H1 (cell line): ENCODE results near the gene RYR3. TPM values are rescaled to one million over a fixed set of nuclear protein-coding genes. Genes with fewer than 3 reads are reported as not detected.

Source experiments
- CTCF ChIA-PET: fragments of 300-600 bp; sonication (Branson Sonifier 250); formaldehyde crosslinking; loops from one replicate; lab custom pipeline; 2021; ENCODE audit not compliant: partially characterized antibody; lab: Charles Lee
- POLR2A ChIA-PET: fragments of 300-600 bp; sonication (Branson Sonifier 250); formaldehyde crosslinking; loops from one replicate; lab custom pipeline; 2021; ENCODE audit warnings: inconsistent platforms; ENCODE audit not compliant: partially characterized antibody; lab: Charles Lee
- DNase-seq, 2 experiments: peaks; one replicate each; pipeline versions ENCODE4 v3.0.0 to v3.0.0-alpha.2; 2010 to 2022; ENCODE audit warnings: low spot score in 2 of 2, low read depth in 1 of 2, mixed read lengths in 1 of 2
- FAIRE-seq: peaks from 2 replicates; lab custom pipeline; 2011; peaks lifted over from hg19 to GRCh38; lab: Jason Lieb, UNC
- H2AFZ ChIP-seq: 2 replicates; pipeline ENCODE4 v1.8.1; 2012; ENCODE audit warnings: low read length, inconsistent platforms
- H2AK5ac ChIP-seq: 2 replicates; pipeline ENCODE4 v1.6.1; 2013; ENCODE audit warnings: low read depth, low read length
- H2BK120ac ChIP-seq: replicated peaks from 2 replicates; pipeline ENCODE3; 2013; ENCODE audit warnings: low read depth, low read length, inconsistent platforms
- H2BK12ac ChIP-seq: 2 replicates; pipeline ENCODE4 v1.6.1; 2013; ENCODE audit warnings: low read depth, low read length
- H2BK15ac ChIP-seq: 2 replicates; pipeline ENCODE4 v1.6.1; 2013; ENCODE audit warnings: low read length
- H2BK20ac ChIP-seq: 2 replicates; pipeline ENCODE4 v1.6.1; 2013; ENCODE audit warnings: low read length
- H2BK5ac ChIP-seq: 2 replicates; pipeline ENCODE4 v1.6.1; 2013; ENCODE audit warnings: low read depth, low read length
- H3K14ac ChIP-seq: 2 replicates; pipeline ENCODE4 v1.6.1; 2013; ENCODE audit warnings: inconsistent platforms; ENCODE audit not compliant: insufficient read length
- H3K18ac ChIP-seq: 2 replicates; pipeline ENCODE4 v1.6.1; 2013; ENCODE audit warnings: low read length; ENCODE audit errors: extremely low read depth
- H3K23ac ChIP-seq: 2 replicates; pipeline ENCODE4 v1.6.1; 2013; ENCODE audit warnings: inconsistent platforms; ENCODE audit not compliant: insufficient read length
- H3K23me2 ChIP-seq: 2 replicates; pipeline ENCODE4 v1.6.1; 2013; ENCODE audit warnings: low read depth, low read length
- H3K27ac ChIP-seq: 2 replicates; pipeline ENCODE4 v1.6.1; 2011; ENCODE audit warnings: low read depth, low read length, inconsistent platforms
- H3K27me3 ChIP-seq, 4 experiments: replicated peaks in 1 of 4; 1 replicate in 1 of 4; 2 replicates in 3 of 4; pipeline versions ENCODE4 v1.6.1 to v1.8.1; 2011 to 2013; ENCODE audit warnings: low read length in 3 of 4, mild to moderate bottlenecking in 3 of 4, inconsistent platforms in 2 of 4, mixed read lengths in 2 of 4, moderate library complexity in 1 of 4; ENCODE audit not compliant: control insufficient read depth in 3 of 4, insufficient read depth in 3 of 4; ENCODE audit errors: extremely low read depth in 1 of 4
- H3K36me3 ChIP-seq, 4 experiments: 2 replicates each; pipeline versions ENCODE4 v1.6.1 to v1.8.1; 2011 to 2013; ENCODE audit warnings: mild to moderate bottlenecking in 4 of 4, low read length in 3 of 4, moderate library complexity in 2 of 4, control low read depth in 1 of 4, inconsistent platforms in 1 of 4; ENCODE audit not compliant: insufficient read depth in 4 of 4, control insufficient read depth in 2 of 4
- H3K4ac ChIP-seq: replicated peaks from 2 replicates; pipeline ENCODE3; 2013; ENCODE audit warnings: low read length, low read depth, mixed read lengths, inconsistent platforms; ENCODE audit not compliant: insufficient read length
- H3K4me1 ChIP-seq, 4 experiments: replicated peaks in 1 of 4; 1 replicate in 1 of 4; 2 replicates in 3 of 4; pipeline versions ENCODE4 v1.6.1 to v1.8.1; 2011 to 2013; ENCODE audit warnings: low read length in 3 of 4, inconsistent platforms in 2 of 4, mixed read lengths in 1 of 4; ENCODE audit not compliant: insufficient read depth in 4 of 4, control insufficient read depth in 3 of 4
- H3K4me2 ChIP-seq, 2 experiments: 2 replicates each; pipeline versions ENCODE4 v1.6.1 to v1.8.1; 2011 to 2013; ENCODE audit warnings: low read depth in 2 of 2, low read length in 2 of 2, control low read depth in 1 of 2, inconsistent platforms in 1 of 2, mild to moderate bottlenecking in 1 of 2; ENCODE audit not compliant: insufficient read depth in 1 of 2
- H3K4me3 ChIP-seq, 4 experiments: fragments of 200-600, 300-600 bp in 1 of 4; sonication (generic), shearing (Covaris generic), sonication (Bioruptor Twin) in 1 of 4; 2 replicates each; pipeline versions ENCODE4 v1.5.1 to v1.8.1; 2011 to 2016; ENCODE audit warnings: low read length in 4 of 4, low read depth in 3 of 4, control low read depth in 2 of 4, inconsistent platforms in 2 of 4, mild to moderate bottlenecking in 2 of 4, mixed read lengths in 1 of 4, moderate library complexity in 1 of 4; ENCODE audit not compliant: insufficient read depth in 2 of 4; ENCODE audit errors: extremely low read depth in 1 of 4
- H3K56ac ChIP-seq: replicated peaks from 2 replicates; pipeline ENCODE3; 2013; ENCODE audit warnings: low read depth, mild to moderate bottlenecking, mixed read lengths, low read length, inconsistent platforms; ENCODE audit not compliant: insufficient read length
- H3K79me1 ChIP-seq: 2 replicates; pipeline ENCODE4 v1.6.1; 2013; ENCODE audit warnings: low read depth, low read length, control low read depth
- H3K79me2 ChIP-seq, 2 experiments: 2 replicates each; pipeline versions ENCODE4 v1.6.1 to v1.8.1; 2012 to 2013; ENCODE audit warnings: low read length in 2 of 2, mild to moderate bottlenecking in 2 of 2, inconsistent platforms in 1 of 2; ENCODE audit not compliant: insufficient read depth in 2 of 2, control insufficient read depth in 1 of 2
- H3K9ac ChIP-seq, 4 experiments: replicated peaks in 1 of 4; 1 replicate in 1 of 4; 2 replicates in 3 of 4; pipeline versions ENCODE4 v1.6.1 to v1.8.1; 2011 to 2013; ENCODE audit warnings: low read depth in 3 of 4, low read length in 3 of 4, control low read depth in 2 of 4, mild to moderate bottlenecking in 2 of 4, moderate library complexity in 2 of 4, inconsistent platforms in 1 of 4; ENCODE audit errors: extremely low read depth in 1 of 4
- H3K9me3 ChIP-seq, 2 experiments: 2 replicates each; pipeline versions ENCODE4 v1.6.1 to v1.8.1; 2012 to 2013; ENCODE audit warnings: mild to moderate bottlenecking in 2 of 2, moderate library complexity in 2 of 2, control low read depth in 1 of 2, inconsistent platforms in 1 of 2, low read depth in 1 of 2, low read length in 1 of 2, mixed read lengths in 1 of 2; ENCODE audit not compliant: insufficient read depth in 2 of 2
- H4K20me1 ChIP-seq, 2 experiments: replicated peaks in 1 of 2; 2 replicates each; pipeline versions ENCODE3 to v1.8.1; 2011 to 2013; ENCODE audit warnings: inconsistent platforms in 2 of 2, low read length in 2 of 2, mild to moderate bottlenecking in 1 of 2; ENCODE audit not compliant: insufficient read depth in 2 of 2, control insufficient read depth in 1 of 2
- H4K5ac ChIP-seq: 2 replicates; pipeline ENCODE4 v1.6.1; 2013; ENCODE audit warnings: low read length, low read depth, mixed read lengths, inconsistent platforms; ENCODE audit not compliant: insufficient read length
- H4K8ac ChIP-seq: 2 replicates; pipeline ENCODE4 v1.8.0; 2013; ENCODE audit warnings: mild to moderate bottlenecking, moderate library complexity, low read length, inconsistent platforms; ENCODE audit not compliant: insufficient read depth; ENCODE audit errors: extremely low read depth
- H4K91ac ChIP-seq: replicated peaks from 2 replicates; pipeline ENCODE3; 2013; ENCODE audit warnings: low read length, mixed read lengths, inconsistent platforms; ENCODE audit not compliant: insufficient read length
- ASH2L ChIP-seq: fragments of 200-600, 300-600 bp; sonication (generic); IDR thresholded peaks from one replicate; pipeline ENCODE4 v1.7.1; 2017; ENCODE audit warnings: low read length
- CBX5 ChIP-seq: fragments of 300-800, 300-1000 bp; sonication (generic); IDR thresholded peaks from 2 replicates; pipeline ENCODE4 v1.7.1; 2016; ENCODE audit warnings: antibody characterized with exemption, low read length, low read depth
- CHD1 ChIP-seq: IDR thresholded peaks from 2 replicates; pipeline ENCODE4 v1.6.1; 2012; ENCODE audit warnings: low read depth, low read length, improper control_type of control experiment
- CHD2 ChIP-seq: IDR thresholded peaks from 2 replicates; pipeline ENCODE4 v1.6.1; 2012; ENCODE audit warnings: low read length, improper control_type of control experiment
- CREB1 ChIP-seq: IDR thresholded peaks from 2 replicates; pipeline ENCODE4 v1.6.1; 2012; ENCODE audit warnings: inconsistent platforms
- FOSL1 ChIP-seq: IDR thresholded peaks from 2 replicates; pipeline ENCODE4 v1.6.1; 2011; ENCODE audit warnings: mild to moderate bottlenecking, low read depth, low read length, moderate library complexity; ENCODE audit not compliant: insufficient read depth
- HDAC6 ChIP-seq: IDR thresholded peaks from one replicate; pipeline ENCODE4 v1.7.1; 2012; ENCODE audit warnings: low read depth, mild to moderate bottlenecking, inconsistent platforms, low read length, moderate library complexity
- JUN ChIP-seq: IDR thresholded peaks from 2 replicates; pipeline ENCODE4 v1.6.1; 2011; ENCODE audit warnings: low read depth, mild to moderate bottlenecking, improper control_type of control experiment, low read length
- KDM1A ChIP-seq: fragments of 200-600, 300-600 bp; sonication (generic); IDR thresholded peaks from 2 replicates; pipeline ENCODE4 v1.7.1; 2016; ENCODE audit warnings: mild to moderate bottlenecking, low read length, borderline replicate concordance
- KDM5A ChIP-seq: fragments of 200-600 bp; IDR thresholded peaks from 2 replicates; pipeline ENCODE4 v1.7.1; 2012; ENCODE audit warnings: mild to moderate bottlenecking, low read length, inconsistent platforms, mixed read lengths
- PHF8 ChIP-seq: fragments of 200-600 bp; sonication (generic); conservative IDR thresholded peaks from 2 replicates; pipeline ENCODE4 v1.7.1; 2012; ENCODE audit warnings: low read depth, mild to moderate bottlenecking, inconsistent platforms, low read length, moderate library complexity
- POU5F1 ChIP-seq: IDR thresholded peaks from 2 replicates; pipeline ENCODE4 v1.6.1; 2011; ENCODE audit warnings: low read depth, mild to moderate bottlenecking, low read length, moderate library complexity
- SRF ChIP-seq: IDR thresholded peaks from 2 replicates; pipeline ENCODE4 v1.6.1; 2011; ENCODE audit warnings: mild to moderate bottlenecking, low read depth, low read length, moderate library complexity
- WGBS, 2 experiments: shearing (Covaris generic) in 1 of 2; methylation state at CpG; one replicate each; pipeline versions ENCODE4 v1.1.6 to v1.1.7; 2013 to 2015; ENCODE audit warnings: low lambda C conversion rate in 2 of 2, mixed read lengths in 2 of 2, inconsistent platforms in 1 of 2, low coverage in 1 of 2, missing lambda C conversion rate in 1 of 2; ENCODE audit not compliant: insufficient replicate concordance in 2 of 2, insufficient coverage in 1 of 2, insufficient read length in 1 of 2; ENCODE audit errors: extremely low coverage in 1 of 2, missing lambda C conversion rate in 1 of 2; 5-methylcytosine and 5-hydroxymethylcytosine counted together
- polyA plus RNA-seq, 7 experiments: library from polyadenylated mRNA; depleted of rRNA in 3 of 7; stranded (reverse) in 5 of 7; unstranded in 2 of 7; fragments of >200 nt in 5 of 7; fragments of 200-250 nt in 2 of 7; gene quantifications; 1 replicate in 5 of 7; 2 replicates in 1 of 7; 4 replicates in 1 of 7; pipeline versions ENCODE4 v1.2.1 to v1.2.3, GENCODE V29; 2011 to 2013; ENCODE audit warnings: missing spikeins in 2 of 7, mixed read lengths in 2 of 7
- total RNA-seq: library from RNA; stranded (reverse); fragmentation: NEBNext Ultra II Directional; extraction: Animal tissue kit (Norgen Biotek cat#: 25700); gene quantifications from 2 replicates; pipeline ENCODE4 v1.2.1, GENCODE V29; 2021
- TF ChIP-seq, protein P1 (sequence below), 3 experiments: IDR thresholded peaks; 1 replicate in 2 of 3; 2 replicates in 1 of 3; pipeline versions ENCODE4 v1.5.1 to v1.6.1; 2011; ENCODE audit warnings: low read length in 3 of 3, mild to moderate bottlenecking in 3 of 3, inconsistent platforms in 2 of 3, low read depth in 1 of 3, moderate library complexity in 1 of 3; ENCODE audit not compliant: insufficient read depth in 1 of 3; ENCODE audit errors: control extremely low read depth in 1 of 3

RYR3 gene
- total and polyA plus RNA-seq, 2 of the 8 experiments (the other 6 are each of a cell fraction or from before 2014, with no cell fraction given): 0.33 to 3.4 TPM

DNA sequence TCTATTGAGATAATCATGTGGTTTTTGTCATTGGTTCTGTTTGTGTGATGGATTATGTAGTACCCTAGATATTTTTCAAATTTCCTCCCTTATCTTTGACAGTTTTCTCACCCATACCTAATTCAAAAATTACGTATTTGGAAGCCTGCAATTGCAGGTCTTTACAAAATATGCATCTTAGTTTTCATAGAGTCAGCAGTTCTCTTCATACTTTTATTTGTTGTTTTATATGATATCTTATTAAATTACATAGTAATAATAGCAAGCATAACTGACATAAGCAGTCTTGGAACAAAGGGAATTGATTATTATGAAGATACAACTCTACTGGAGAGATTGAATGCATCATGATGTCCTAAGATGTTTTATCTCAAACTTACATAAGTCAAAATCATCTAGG is 442.2 kb downstream of the RYR3 start:
- H4K8ac ChIP-seq: no peak overlapping the region
- no peak overlapping the region for H3K27ac ChIP-seq
- H4K20me1 ChIP-seq: no peaks in the 10 kb centered on the region
- no peak overlapping the region for H2BK20ac ChIP-seq
- H3K79me1 ChIP-seq: no peaks in the 10 kb centered on the region
- H3K23ac ChIP-seq: no peak overlapping the region
- no peak overlapping the region for H3K4me2 ChIP-seq
- no peak overlapping the region for H3K14ac ChIP-seq
- DNase-seq (no peak), FAIRE-seq (no peak)
- no peaks in the 10 kb centered on the region for H3K36me3 ChIP-seq
- H3K79me2 ChIP-seq: no peaks in the 10 kb centered on the region
- H3K4me3 ChIP-seq: no peak overlapping the region
- ChIA-PET POLR2A (no interaction called here), CTCF (interaction anchor here (1.2 kb wide), 1 partner anchor 15 kb away, joined by 3 read pairs; no protein-coding TSS in a partner anchor)
- no peak overlapping the region for H2AK5ac ChIP-seq
- H3K4ac ChIP-seq: no peak overlapping the region
- no peak overlapping the region for H3K56ac ChIP-seq
- no peaks in the 10 kb centered on the region for H3K4me1 ChIP-seq
- no peak overlapping the region for H2BK12ac ChIP-seq
- no peak overlapping the region for H2BK5ac ChIP-seq
- no peaks in the 10 kb centered on the region for H3K27me3 ChIP-seq
- WGBS, 2 experiments: 83% methylated on average over 1 of the region's 1 CpG; no CpG with 5 or more reads in 1 of the 2 experiments
- no peak overlapping the region for H4K5ac ChIP-seq
- H2BK15ac ChIP-seq: no peak overlapping the region
- no peak overlapping the region for H3K9ac ChIP-seq
- H4K91ac ChIP-seq: no peak overlapping the region
- H3K23me2 ChIP-seq: no peaks in the 10 kb centered on the region
- H2BK120ac ChIP-seq: no peak overlapping the region
- no peak overlapping the region for H2AFZ ChIP-seq
- no peaks in the 10 kb centered on the region for H3K9me3 ChIP-seq
- no peak overlapping the region for H3K18ac ChIP-seq
- no peak for TF ChIP-seq ASH2L
- no peak for TF ChIP-seq FOSL1
- no peak for TF ChIP-seq PHF8
- TF ChIP-seq SRF: no peak
- no peak for TF ChIP-seq JUN
- TF ChIP-seq KDM1A: no peak
- no peak for TF ChIP-seq KDM5A
- no peak for TF ChIP-seq POU5F1
- TF ChIP-seq, protein P1, sequence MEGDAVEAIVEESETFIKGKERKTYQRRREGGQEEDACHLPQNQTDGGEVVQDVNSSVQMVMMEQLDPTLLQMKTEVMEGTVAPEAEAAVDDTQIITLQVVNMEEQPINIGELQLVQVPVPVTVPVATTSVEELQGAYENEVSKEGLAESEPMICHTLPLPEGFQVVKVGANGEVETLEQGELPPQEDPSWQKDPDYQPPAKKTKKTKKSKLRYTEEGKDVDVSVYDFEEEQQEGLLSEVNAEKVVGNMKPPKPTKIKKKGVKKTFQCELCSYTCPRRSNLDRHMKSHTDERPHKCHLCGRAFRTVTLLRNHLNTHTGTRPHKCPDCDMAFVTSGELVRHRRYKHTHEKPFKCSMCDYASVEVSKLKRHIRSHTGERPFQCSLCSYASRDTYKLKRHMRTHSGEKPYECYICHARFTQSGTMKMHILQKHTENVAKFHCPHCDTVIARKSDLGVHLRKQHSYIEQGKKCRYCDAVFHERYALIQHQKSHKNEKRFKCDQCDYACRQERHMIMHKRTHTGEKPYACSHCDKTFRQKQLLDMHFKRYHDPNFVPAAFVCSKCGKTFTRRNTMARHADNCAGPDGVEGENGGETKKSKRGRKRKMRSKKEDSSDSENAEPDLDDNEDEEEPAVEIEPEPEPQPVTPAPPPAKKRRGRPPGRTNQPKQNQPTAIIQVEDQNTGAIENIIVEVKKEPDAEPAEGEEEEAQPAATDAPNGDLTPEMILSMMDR (IDR thresholded peaks at IDR 0.05; ENCODE audit: control extremely low read depth in 1 of 3, insufficient read depth in 1 of 3, low read depth in 1 of 3, low read length in 3 of 3): no peak
- no peak for TF ChIP-seq CHD1
- TF ChIP-seq CHD2: no peak
- TF ChIP-seq HDAC6: no peak
- no peak for TF ChIP-seq CBX5
- no peak for TF ChIP-seq CREB1
